GM18499 (cell line): ENCODE measurements around the gene EVPL.
"Not testable (repeated sequence)": the region's sequence is repeated elsewhere in the genome, so short reads cannot be mapped to it uniquely, and the experiment has no call there.

Source experiments
- ATAC-seq: cut with Tn5 transposase; IDR thresholded peaks from one replicate; pipeline ENCODE4 v1.9.1; 2021; ENCODE audit warnings: moderate number of reproducible peaks; ENCODE audit not compliant: insufficient read depth, unreplicated experiment

Gene EVPL

DNA sequence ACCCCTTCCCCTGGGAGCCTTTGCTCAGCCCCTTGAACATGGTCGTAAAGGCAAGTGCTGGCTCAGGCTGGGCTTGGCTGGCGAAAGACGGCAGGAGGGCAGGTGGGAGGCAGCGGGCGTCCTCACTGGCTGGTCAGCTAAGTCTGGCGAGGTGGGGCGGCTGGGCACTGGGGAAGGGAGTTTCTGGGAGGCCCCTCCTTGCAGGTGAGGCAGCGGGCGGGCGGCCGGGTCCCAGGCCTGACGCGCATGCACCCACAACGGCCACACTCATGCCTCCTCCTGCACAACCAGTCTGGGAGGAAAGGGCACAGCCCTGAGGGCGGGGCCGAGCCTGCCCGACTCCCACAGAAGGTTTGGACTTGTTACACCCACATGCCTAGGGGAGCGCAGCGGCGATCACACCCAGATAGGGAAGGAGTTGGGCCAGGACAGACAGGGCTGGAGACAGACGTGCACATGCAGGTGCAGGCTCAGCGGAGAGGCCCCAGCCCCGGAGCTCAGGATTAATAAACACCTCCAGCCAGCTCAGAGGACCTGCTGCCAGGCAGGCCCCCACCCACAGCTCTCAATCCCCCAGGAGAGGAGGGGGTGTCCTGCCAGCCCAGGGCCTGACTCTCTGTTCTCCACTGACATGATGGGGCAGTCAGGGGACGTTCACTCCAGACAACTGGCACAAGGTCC, at the start of gene EVPL:
TSS of gene EVPL (minus strand) at position 148 of the 681 bp plus-strand sequence. CDS start at position 40, 108 bp downstream.
- ATAC-seq: no peak

DNA sequence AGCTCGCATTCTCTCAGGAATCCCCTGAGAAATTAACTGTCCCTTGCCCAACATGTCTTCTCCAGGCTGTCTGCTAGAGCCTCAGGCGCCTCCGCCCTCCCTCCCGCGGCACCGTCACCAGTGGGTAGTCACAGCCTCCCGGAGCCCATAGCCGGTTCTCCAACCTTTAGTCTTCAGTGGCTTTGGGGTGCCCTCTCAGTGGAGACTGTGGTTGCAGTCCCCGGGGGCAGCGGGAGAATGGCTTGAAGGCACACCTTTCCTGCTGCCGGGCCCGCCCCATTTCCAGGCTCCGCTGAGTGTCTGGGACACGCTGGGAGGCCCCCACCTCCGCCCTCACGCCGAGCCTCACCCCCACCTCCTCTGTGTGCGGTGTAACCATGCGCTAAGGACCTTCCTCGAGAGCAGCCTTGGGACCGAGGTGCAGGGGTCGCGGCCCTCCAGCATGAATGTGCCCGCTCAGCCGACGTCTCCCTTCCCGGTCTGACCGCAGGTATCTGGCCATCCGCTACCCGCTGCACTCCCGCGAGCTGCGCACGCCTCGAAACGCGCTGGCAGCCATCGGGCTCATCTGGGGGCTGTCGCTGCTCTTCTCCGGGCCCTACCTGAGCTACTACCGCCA, 49.1 kb upstream of the EVPL start:
- no peak for ATAC-seq

DNA sequence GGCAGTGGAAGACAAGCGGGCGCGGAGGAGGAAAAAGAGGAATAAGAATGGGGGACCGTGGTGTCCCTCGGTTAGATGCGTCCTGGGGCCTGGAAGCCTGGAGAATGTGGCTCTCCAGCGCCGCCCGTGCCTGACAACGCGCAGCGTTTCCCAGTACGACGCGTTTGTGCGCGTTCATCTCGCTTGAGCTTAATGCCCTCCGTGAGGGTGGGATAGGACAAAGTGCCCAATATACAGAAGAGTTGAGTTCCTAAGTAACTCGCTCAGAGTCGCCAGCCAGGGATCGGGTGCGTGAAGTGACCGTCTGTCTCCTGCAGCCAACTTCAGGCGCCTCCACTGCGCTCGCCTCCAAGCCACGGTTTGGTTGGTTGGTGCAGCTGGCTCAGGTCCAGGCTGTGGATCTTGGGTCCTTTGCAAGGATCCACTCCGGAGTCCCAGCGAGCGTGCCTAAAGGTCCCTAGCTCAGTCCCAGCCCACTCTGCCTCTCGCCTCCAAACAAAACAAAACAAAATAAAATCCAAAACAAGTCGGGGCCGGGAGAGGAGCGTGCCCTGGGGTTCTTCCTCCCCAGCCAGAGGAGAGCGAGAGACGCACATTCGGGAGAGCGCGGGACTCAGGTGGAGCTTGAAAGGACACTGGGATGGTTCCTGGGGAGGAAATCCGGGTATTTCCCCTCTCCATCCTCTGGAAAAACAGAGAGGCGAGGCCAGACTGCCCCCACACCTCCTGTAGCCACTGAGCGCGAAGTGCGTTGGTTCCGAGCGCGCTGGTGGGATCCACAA, 48.4 kb upstream of the EVPL start:
- ATAC-seq: no peak

DNA sequence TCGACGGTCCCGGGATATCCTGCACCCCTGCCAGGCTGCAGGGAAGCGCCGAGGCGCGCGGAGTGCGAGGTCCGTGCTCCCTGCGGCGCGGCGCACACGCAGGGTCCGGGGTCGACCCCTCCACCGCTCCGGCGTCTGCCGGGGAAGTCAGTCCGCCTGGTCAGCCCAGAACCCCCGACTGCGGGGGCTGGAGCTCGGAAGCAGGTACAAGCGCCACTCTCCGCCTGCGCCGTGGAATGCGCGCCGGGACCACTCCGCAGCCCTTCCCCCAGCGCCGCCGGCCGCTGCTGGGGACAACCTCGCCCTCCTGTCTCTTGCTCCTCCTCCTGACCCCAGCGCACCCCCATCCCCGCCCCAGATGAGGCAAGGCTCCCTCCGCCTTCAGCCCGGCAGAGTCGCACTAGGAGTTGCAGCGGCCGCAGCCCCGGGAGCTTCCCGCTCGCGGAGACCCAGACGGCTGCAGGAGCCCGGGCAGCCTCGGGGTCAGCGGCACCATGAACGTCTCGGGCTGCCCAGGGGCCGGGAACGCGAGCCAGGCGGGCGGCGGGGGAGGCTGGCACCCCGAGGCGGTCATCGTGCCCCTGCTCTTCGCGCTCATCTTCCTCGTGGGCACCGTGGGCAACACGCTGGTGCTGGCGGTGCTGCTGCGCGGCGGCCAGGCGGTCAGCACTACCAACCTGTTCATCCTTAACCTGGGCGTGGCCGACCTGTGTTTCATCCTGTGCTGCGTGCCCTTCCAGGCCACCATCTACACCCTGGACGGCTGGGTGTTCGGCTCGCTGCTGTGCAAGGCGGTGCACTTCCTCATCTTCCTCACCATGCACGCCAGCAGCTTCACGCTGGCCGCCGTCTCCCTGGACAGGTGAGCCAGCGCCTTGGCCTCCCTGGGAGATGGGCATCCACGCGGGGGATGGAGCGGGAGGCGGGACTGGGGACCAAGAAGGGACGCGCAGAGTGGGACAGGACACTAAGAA, 47.6 kb upstream of the EVPL start, which contains the start of gene GALR2:
TSS of gene GALR2 (plus strand) at position 392 of the 974 bp plus-strand sequence. CDS start at position 495, 103 bp downstream.
- ATAC-seq: no peak

DNA sequence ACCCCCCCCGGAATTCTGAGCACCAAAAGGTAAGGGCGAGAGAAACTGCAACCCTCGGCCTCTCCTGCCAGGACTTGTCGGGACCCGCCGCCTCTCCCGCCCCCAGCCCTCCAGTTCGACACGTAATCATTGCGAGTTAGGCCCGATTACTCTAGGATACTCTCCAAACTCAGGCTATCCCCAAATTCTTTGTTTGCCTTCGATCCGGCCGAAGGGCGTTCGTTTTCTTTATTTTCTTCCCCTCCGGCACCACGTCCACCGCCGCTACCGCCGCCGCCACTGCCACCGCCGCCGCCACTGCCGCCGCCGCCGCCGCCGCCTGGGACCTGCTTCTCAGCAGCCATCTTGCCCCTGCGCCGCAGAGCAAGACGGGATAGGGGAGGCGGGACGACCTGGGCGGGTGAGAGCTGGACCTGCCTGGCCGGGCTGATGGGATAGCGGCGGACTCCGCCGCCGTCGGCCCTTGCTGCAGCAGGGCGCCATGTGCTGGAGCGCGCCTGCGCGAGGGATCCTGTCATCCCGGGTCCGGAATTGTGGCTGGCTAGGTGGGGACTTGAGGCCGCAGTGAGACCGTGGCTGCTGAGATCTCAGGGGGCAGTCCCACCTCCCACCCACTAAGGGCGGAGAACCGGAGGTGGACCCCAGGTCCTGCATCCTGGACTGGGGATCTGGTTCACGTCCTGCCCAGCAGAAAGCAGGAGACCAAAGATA, 45.2 kb upstream of the EVPL start, which contains the start of gene SRP68:
TSS of gene SRP68 (minus strand) at position 370 of the 711 bp plus-strand sequence. CDS start at position 344, 26 bp downstream.
- ATAC-seq: no peak

DNA sequence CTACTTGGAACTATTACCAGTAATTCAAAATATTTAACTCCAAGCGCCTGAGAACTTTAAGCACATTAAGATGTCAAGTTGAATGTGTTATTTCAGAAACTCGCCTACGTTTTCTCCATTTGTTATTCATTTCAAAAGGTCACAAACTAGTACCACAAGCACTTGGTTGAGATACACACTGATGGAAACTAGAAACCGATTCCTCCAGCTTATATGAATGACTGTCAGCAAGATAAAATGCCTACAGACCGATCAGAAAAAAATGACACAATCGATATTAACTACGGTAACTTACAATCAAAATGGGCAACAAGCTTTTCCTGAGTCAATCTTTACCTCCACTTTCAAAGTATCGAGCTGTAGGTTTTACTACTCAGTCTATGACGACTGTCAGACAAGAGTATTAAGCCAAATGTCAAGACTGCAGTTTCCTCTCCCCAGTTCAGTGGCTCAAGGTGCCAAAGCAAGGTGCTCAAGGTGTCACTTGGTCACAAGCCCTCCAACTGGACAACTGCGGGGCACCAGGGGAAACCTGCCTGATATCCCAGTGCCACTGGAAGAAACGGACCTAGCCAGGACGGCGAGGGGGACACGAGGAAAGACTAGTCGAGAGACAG, 44.5 kb upstream of the EVPL start:
- ATAC-seq: no peak

DNA sequence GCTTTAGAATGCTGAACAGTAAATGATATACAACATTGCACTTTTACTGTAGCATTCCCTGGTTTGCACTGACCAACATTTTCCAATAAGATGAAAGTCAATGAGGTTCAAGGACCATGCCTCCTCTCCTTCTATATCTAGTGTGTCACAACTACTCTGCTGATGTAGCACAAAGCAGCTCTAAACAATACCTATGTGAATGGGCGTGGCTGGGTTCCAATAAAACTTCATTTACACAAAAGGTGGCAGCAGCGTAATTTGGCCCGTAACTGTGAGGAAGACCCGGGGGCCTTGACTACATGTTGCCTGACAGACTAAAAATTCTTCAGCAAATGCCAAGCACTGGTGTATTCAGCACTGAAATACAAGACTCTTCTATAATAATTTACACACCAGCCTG, 38.7 kb upstream of the EVPL start:
- ATAC-seq: no peak

DNA sequence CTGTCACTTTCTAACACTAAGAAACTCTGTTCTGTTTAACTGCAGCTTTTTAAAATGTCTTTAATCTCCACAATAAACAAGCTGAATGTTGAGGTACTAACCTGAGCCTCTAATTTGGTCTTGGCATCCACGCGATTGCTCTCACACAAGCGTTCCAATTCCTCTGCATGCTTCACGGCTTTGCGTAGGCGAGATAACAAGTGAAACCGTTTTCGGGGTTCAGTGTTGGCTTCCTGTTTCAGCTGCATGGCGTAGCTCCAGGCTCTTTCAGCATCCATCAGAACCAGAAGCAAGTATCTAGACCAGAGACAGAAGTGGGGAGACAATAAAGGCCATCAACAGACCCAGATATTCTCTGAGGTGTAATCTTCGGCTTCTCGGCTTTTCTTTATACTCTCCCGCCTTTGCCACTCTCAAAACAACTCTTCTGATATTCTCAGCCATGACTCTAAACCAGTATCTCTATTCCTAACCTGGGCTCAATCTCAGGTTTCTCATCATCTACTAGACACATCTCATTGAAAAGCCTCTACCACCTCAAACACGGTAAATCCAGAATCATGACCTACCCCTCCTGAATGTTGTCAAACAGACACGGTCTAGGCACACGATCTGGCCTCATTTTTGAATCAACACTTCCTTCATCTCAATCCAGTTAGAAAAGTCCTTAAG, 36.9 kb upstream of the EVPL start:
- no peak for ATAC-seq

DNA sequence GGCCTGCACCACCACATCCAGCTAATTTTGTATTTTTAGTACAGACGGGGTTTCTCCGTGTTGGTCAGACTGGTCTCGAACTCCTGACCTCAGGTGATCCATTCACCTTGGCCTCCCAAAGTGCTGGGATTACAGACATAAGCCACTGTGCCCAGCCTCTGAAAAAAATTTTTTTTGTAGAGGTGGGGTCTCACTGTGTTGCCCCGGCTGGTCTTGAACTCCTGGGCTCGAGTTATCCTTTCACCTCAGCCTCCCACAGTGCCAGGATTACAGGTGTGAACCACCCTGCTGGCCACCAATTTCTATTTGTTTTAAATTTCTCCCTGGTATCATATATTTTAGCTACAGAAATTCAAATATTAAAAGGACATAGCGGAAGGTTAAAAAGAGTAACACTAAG, 31.2 kb upstream of the EVPL start:
- not testable (repeated sequence) for ATAC-seq

DNA sequence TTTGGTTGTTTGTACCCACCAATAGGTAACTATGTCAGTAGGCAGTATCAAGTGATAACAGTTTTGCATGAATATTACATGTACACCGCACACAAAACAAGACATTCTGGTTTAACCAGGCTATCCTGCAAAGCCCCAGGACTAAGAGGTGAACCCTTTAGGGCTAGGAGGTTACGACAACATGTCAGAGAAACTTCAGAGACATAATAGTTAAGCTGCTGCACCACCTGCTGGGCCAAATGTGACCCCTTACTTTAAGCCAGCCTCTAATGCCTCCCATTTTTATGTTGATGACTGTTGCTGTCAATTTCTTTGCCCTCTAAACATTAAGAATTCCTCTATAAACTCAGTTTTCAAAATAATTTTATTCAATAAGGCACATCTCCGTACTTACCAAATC, 29.8 kb upstream of the EVPL start:
- no peak for ATAC-seq

DNA sequence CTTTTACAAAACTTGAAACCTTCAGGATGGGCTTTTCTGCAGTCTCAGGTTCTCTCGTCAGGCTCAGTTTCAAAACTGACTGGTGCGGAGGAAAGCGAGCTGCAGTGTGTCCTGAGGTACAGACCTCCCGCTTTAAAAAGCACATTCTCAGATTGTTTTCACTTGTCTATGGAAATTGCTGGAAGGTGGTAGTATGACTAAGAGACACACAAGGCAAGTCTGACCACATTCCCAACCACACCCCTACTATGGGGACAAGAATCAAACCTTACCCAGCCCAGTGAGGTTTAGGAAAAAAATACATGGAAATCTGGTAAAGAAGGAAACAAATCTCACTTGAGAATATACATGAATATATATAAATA, 27.0 kb upstream of the EVPL start:
- no peak for ATAC-seq

DNA sequence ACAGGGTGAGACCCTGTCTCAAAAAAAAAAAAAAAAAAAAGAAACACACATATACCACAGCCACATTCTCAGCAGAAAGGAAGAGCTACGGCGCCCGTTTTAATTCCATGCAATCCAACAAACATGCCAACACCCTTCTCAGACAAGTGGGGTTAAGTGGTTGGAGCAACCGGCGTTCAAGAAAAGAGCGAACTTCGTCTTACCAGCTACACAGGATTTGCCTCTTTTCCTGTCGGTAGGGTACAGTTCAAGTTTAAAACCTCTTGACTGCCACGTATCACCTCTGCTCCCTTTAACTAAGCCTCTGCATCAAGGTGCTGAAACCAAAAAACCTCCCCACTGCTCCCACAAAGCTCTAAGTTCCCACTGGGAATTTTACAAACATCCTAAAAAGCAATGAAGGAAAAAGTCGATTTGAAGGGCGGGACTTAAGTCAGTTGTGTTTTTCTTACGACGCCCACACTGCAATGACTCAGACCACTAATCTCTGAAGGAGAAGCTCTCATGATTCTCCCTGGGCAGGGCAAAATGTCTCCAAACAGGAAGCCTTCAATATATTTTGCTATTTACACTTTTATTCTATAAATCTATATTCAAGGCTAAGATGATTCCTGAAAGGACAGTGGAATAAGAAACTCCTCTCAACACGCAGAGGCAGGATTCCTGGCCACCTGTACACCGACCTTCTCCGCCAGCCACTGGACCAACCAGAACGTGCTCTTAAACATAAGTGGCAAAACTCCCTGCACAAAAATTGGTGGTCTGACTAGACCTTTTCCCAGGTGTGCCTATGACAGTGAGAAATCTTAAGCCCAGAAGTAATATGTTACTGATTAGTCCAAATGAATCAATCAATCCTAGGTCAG, 26.4 kb upstream of the EVPL start:
- ATAC-seq: no peak

DNA sequence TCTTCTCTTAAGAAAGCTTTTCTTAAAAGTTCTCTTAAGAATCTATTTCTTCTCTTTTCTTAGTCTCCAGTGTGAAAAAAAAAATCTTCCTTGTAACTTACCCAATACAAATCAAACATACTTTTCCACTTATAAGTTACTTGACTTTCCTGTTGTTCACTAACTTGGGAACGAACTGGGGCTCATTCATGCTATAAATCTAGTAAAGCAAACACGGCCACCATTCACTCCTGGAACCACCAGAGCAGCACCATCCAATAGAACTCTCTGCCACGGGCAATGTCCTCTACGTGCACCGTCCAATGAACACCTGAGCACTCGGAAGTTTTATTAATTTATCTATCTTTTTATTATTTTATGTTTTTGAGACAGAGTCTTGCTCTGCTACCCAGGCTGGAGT, 24.5 kb upstream of the EVPL start:
- no peak for ATAC-seq

DNA sequence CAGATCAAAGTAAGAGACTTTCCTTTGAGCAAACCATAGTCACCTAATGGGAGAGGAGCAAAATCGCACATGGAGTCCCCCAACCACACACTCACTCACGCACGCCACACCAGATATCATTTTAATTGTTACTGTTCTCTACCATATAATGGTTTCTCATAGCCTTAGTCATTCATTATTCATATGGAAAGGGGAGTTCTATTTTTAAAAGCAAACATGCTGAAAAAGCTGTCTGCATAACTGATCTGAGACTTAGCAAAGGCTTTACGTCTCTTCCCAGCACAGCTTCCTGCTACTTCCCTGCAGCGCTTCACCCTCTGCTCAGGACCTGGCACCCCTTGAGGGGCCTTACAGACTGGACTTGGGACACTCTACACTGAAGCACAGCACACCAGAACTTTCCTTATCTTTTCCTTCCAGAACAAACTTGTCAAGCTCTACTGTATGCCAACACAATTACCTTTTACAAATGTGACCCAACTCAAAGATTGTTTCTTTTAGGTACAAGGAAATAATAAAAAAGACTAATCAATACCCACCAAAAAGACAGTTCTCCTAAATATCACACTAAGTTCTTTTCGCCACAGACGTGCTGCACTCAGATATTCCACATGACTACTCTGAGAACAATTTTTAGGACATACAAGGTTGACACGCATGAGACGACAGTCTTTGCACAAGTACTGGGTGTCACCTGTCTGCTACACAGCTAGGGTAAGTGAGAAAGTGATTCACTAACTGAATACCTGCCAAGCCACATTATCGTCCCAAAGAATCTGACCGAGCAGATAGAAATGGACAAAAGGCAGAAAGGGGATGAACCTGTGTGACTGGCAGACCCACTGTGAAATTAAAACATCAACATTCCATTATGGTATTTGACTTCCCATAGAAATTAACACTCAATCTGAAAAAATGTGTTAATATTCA, 23.7 kb upstream of the EVPL start:
- no peak for ATAC-seq

DNA sequence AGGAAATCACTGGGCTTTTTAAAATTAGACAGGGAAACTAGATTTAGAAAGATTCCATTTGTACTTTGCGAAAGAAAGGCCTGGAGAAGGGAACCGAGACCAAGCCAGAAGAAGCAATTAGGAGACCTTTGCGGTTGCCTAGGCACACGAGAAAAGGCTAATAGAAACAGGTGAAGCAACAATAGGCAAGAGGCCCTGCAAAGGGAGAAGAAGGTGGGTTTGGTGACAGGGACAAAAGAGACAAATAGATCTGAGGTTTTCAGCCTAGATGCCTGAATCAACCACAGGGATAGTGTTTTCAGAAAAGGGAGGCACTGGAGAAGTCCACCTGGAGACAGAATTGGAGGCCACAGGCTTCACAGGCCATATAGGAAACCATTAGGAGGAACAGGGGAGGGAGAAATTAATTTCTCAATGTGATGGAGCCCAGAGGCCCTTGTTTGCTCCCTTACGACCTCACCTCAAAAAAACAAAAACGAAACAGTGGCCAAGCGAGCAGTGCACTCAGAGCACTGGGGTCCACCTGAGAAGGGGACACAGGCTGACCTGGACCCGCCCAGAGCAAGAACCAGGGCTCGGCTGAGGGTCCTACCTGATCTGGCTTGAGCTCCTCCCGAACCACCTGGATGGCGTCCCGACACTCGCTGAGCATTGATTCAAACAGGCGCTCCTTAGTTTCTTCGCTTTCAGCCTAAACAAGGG, 22.9 kb upstream of the EVPL start:
- ATAC-seq: no peak

DNA sequence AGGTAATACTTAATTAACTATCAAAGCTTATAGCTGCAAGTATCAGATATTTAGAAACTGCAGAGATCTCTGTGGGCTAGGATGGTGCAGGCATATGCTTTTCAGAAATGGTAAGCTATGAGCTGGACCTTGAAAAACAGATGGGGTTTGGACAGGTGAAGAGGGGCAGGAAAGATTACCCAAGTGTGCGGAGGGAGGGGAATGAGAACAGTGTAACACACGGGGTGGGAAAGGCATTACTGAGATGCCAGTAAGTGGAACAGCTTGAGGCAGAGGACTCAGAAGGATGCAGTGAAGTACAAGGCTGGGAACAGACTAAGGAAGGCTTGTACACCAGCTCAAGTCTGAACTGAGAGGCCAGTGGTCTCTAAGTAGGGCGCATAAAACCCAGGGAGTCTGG, 22.1 kb upstream of the EVPL start:
- no peak for ATAC-seq
